B cell (primary cell): ENCODE data around the gene MINDY4B.

Experiments used
- CTCF ChIP-seq: fragments of 200-600 bp; IDR thresholded peaks from one replicate; pipeline ENCODE4 v1.8.0; 2022; ENCODE audit warnings: antibody characterized with exemption, mild to moderate bottlenecking
- EZH2 ChIP-seq: IDR thresholded peaks from 2 replicates; pipeline ENCODE4 v1.6.1; 2012; ENCODE audit warnings: borderline replicate concordance, low read depth, mild to moderate bottlenecking, moderate library complexity, low read length; ENCODE audit not compliant: insufficient read depth, poor library complexity, severe bottlenecking

GRCh38 chr3:150928234-150928633 lies 23.0 kb upstream of the MINDY4B start:
- TF ChIP-seq CTCF (no peak), EZH2 (no peak)
